Fibroblast of pulmonary artery (primary cell): Measurements from ENCODE around the gene ZNF407.
A peak's percentile ranks its signal among the peaks of the same experiment; 100 is the strongest.

ENCODE experiments used
- DNase-seq: peaks from one replicate; pipeline ENCODE4 v3.0.0-alpha.2; 2010; ENCODE audit warnings: low read depth
- H3K4me3 ChIP-seq: replicated peaks from 2 replicates; pipeline ENCODE4 v1.5.1; 2011; ENCODE audit warnings: low read depth, mild to moderate bottlenecking, control low read depth, low read length, moderate library complexity
- TF ChIP-seq, protein P1 (sequence below): IDR thresholded peaks from 2 replicates; pipeline ENCODE4 v1.5.1; 2011; ENCODE audit warnings: mild to moderate bottlenecking, control low read depth, low read length, inconsistent platforms; ENCODE audit errors: missing control alignments

The ZNF407 gene

DNA sequence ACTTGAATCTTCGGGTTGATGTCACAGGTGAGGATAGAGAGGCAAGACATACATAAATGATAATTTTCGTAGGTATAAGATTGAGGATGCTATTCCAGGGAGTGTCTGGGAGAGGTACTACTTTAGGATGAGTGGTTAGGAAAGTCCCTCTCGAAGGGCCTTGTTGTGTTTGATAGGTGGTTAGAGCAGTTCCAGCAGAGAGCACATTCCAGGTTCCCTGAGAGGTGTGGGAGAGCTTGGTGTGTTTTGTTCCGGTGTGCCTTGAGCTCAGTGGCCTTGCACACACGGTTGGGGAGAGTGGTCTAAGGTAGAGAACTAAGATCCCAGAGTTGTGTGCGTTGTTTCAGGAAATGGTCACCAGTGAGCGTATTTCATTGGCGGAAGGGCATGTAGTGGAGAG is 191.4 kb downstream of the ZNF407 start:
- TF ChIP-seq, protein P1, sequence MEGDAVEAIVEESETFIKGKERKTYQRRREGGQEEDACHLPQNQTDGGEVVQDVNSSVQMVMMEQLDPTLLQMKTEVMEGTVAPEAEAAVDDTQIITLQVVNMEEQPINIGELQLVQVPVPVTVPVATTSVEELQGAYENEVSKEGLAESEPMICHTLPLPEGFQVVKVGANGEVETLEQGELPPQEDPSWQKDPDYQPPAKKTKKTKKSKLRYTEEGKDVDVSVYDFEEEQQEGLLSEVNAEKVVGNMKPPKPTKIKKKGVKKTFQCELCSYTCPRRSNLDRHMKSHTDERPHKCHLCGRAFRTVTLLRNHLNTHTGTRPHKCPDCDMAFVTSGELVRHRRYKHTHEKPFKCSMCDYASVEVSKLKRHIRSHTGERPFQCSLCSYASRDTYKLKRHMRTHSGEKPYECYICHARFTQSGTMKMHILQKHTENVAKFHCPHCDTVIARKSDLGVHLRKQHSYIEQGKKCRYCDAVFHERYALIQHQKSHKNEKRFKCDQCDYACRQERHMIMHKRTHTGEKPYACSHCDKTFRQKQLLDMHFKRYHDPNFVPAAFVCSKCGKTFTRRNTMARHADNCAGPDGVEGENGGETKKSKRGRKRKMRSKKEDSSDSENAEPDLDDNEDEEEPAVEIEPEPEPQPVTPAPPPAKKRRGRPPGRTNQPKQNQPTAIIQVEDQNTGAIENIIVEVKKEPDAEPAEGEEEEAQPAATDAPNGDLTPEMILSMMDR, result no peak
- no peak overlapping the region for H3K4me3 ChIP-seq

DNA sequence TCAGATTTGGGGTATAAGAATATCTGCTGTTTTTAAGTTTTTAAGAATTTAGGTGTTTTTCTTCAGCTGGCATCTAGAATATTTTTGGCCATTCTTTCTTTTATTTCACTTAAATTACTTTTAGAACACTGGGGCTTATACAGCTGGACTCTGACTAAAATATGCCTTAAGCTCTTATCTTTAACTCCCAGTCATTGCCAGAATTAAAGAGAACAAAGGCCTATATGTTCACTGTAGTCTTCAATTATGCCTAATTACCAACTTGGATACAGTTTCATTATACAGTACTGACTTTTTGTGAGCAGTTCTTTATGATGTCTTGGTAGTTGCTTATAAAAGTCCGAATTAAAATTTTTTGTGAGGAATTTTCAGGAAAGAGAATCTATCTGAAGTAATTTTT is 192.8 kb downstream of the ZNF407 start:
- TF ChIP-seq, protein P1, result no peak
- no peak for DNase-seq
- no peak overlapping the region for H3K4me3 ChIP-seq

More for the DNA sequence above, 191.4 kb downstream of the ZNF407 start:
- no peak for DNase-seq

DNA sequence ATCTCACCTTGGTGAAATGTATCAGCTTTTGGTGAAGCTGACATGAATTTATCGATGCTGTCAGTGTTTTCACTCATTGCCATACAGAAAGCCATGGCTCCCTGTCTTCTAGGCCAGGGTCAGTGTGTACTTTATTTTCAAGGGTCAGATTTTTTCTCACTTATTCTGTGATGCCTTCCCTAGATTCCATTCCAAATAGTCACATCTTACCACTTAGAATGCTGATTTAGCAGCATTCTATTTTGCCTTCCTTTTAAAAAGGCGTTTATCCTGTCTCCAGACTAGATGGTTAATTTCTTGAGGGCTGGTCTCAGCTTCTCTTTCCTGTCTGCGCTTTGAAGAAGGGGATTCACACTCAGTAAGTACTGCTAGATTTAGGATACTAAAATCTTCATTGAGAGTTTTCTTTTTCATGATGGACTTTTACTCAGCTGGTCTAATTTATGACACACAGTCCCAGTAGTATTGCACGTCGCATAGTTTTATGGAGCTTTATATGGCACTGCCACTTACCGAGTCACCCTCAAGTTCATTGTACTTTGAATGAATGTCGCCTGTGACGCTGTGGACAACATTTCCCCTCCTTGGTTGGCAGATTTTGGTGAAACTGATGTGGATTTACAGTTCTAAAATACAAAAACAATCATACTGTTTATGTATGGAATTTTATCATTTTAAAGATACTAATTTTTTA is 194.0 kb downstream of the ZNF407 start:
- DNase-seq, result no peak
- TF ChIP-seq, protein P1, result no peak
- H3K4me3 ChIP-seq, result no peak overlapping the region

DNA sequence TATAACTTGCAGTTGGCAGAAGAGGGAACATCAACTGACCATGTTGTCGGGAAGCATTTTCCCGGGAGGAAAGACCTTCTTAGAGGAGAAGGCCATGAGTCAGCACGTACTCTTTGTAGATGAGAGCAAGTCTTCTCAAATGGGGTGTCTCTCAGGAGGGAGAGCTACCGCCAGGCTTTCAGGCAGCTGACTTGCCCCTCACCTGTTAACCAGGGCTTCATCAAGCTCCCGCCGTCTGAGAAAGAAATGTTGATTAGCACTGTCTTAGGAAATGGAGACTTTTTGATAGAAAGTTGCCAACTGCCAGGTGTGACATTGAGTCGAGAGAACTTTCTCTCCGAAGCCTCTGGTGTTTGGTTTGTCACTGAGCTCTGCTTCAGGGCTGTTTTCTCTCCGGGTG is 196.1 kb downstream of the ZNF407 start:
- TF ChIP-seq, protein P1, result no peak
- no peak for DNase-seq
- no peak overlapping the region for H3K4me3 ChIP-seq

DNA sequence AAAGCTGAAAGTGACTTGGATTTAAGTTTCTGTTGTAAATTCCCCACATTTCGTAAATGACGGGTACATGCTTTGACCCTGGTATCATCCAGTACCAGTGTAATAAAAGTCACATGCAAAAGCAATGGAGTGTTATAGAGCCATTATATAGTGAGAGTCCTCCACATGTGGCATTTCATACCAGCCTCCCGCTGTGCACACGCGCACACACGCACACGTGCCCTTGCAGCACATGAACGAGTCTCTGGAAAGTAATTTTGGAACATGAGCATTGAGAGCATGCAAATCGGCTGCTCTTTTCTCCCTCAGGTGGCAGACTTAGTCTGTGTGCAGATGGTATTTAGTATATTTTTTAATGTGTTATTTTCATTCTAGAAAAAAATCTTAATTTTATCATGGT is 198.1 kb downstream of the ZNF407 start:
- TF ChIP-seq, protein P1, result no peak
- no peak for DNase-seq
- H3K4me3 ChIP-seq, result no peak overlapping the region

DNA sequence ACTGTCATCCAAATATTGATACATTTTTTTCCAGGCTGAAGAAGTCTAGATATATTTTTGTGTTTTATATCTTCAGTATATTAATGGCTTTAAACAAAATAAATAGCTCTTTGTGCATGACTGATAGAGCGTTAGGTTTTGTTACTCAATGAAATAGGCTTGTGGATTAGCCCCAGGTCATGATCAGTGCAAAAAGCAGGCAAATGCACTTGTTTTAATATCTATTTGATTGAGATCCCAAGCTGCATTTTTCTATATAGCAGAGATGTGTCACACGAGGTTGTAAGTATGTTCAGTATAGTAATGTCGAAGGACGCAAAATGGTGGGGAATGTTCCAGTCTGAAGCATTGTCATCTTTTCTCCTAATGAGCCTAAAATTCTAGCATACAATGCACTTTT is 198.5 kb downstream of the ZNF407 start:
- H3K4me3 ChIP-seq, result no peak overlapping the region
- no peak for DNase-seq
- TF ChIP-seq, protein P1, result no peak

DNA sequence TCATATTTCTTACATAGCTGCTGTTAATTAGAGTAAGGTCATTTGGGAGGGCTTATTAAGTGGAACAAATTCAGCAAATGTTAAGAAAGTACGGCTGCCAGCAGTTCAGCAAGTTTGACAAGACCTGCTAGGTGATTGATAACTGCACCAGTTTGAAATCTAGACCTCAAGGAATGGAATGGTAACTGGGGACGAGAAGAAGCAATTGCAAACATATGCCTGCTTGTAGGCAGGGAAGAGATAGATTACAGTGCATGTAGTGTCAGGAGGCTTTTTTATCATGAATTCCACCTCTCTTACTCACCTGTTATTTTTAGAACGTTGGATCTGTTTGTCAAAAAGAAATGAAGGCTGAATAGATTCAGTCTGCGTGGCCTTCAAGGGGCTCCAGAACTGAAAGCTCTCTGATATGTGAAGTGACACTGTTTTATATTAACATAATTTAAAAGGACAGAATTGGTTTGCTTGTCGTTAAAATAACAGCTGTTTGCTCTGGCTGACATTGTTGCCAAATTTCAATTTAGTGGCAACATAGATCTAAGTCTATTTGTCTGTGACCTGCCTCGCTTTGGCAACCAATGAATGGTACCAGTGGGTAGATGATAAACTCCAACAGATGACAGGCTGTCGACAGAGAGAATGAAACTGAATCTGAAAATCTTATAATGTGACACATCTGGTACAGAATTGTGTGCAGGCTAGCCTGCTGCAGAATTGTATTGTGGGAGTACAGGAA is 199.3 kb downstream of the ZNF407 start:
- peak; percentile 59 for DNase-seq
- TF ChIP-seq, protein P1, result no peak
- H3K4me3 ChIP-seq, result no peak overlapping the region
